ENCODE results near the gene EFS. TPM values are rescaled to one million over a fixed set of nuclear protein-coding genes. Genes with fewer than 3 reads are reported as not detected.

The EFS gene
- total and polyA plus RNA-seq, 8 donors: 3.1 to 20.6 (median 6.2) TPM

DNA sequence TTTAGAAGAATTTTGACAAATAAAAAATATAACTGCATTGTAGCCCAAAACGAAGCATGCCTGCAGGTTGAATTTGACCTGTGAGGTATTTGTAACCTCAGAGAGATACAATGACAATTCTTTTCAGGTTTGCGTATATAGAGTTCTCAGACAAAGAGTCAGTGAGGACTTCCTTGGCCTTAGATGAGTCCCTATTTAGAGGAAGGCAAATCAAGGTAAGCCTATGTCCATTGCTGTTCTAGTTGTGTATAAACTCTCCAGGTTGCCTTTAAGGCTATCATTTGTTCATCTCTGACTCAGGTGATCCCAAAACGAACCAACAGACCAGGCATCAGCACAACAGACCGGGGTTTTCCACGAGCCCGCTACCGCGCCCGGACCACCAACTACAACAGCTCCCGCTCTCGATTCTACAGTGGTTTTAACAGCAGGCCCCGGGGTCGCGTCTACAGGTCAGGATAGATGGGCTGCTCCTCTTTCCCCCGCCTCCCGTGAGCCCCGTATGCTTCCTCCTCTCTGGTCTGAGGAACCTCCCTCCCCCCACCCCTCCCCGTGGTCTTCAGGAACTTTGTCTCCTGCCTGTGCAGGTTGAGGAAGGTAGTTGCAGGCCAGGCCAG lies 41.0 kb downstream of the EFS start:
- intact Hi-C loops (cut with DNase I; ENCODE audit: low total_unique reads): loop anchor here (10.0 kb wide), 2 partner anchors 141 to 241 kb away; partner anchors contain the start of genes AP1G2 and NGDN
- WGBS, 5 donors: 80 to 88% (median 84%) methylated on average over 18 of the region's 18 CpGs
- H3K27ac ChIP-seq: no peak overlapping the region
- no peaks in the 10 kb centered on the region for H3K9me3 ChIP-seq
- H3K36me3 ChIP-seq: peaks cover 27 to 40% (median 37%) of the 10 kb centered on the region in 4 donors
- TF ChIP-seq EP300 (IDR thresholded peaks at IDR 0.05) (no peak), POLR2AphosphoS5 (IDR thresholded peaks at IDR 0.05) (no peak), POLR2A (IDR thresholded peaks at IDR 0.05) (no peak)
- TF ChIP-seq, protein P1, sequence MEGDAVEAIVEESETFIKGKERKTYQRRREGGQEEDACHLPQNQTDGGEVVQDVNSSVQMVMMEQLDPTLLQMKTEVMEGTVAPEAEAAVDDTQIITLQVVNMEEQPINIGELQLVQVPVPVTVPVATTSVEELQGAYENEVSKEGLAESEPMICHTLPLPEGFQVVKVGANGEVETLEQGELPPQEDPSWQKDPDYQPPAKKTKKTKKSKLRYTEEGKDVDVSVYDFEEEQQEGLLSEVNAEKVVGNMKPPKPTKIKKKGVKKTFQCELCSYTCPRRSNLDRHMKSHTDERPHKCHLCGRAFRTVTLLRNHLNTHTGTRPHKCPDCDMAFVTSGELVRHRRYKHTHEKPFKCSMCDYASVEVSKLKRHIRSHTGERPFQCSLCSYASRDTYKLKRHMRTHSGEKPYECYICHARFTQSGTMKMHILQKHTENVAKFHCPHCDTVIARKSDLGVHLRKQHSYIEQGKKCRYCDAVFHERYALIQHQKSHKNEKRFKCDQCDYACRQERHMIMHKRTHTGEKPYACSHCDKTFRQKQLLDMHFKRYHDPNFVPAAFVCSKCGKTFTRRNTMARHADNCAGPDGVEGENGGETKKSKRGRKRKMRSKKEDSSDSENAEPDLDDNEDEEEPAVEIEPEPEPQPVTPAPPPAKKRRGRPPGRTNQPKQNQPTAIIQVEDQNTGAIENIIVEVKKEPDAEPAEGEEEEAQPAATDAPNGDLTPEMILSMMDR (IDR thresholded peaks at IDR 0.05): no peak
- H3K27me3 ChIP-seq: no peaks in the 10 kb centered on the region
- DNase-seq: no peak
- H3K4me1 ChIP-seq: peaks cover 19 to 47% (median 34%) of the 10 kb centered on the region in 4 donors
- no peak overlapping the region for H3K4me3 ChIP-seq

DNA sequence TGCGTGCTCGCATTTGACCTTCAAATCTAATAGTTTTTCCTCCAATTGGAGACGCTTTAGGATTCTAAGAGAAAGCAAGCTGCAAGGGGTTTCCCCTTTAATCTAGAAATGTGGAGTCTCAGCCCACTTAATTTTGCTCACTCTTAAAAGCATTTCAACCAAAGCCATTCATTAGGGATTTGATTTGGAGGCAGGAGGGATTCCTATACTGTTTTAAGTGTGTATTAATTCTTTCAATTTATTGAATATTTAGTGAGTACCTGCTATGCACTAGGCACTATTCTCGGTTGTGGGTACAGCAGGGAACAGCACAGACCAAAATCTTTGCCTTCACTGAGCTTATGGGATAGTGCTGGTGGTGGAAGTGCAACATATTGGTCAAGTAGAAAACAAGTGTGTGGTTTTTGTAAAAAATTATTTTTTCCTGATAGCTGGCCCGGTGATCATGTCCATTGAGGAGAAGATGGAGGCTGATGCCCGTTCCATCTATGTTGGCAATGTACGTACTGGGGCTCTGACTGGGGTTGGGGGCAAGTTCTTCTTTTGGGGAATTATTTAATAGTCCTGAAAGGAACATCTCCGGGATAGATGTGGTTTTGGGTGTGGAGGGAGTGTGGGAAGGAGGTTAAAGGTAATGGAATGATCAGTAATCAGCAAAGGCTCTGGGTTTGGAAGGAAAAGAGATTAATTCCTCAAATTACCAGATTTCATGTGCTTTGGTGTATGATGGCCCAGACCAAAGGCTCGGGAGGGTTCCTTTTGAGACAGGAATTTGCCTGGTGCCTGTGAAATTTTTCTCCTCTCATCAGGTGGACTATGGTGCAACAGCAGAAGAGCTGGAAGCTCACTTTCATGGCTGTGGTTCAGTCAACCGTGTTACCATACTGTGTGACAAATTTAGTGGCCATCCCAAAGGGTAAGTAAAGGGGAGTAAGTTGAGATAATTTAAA lies 42.1 kb downstream of the EFS start:
- Histone ChIP-seq H3K27ac (peak overlapping the region; percentile 96 to 100 (median 98)), H3K4me3 (peak overlapping the region; percentile 90 to 96 (median 92)), H3K4me1 (peaks cover 19 to 40% (median 30%) of the 10 kb centered on the region in 4 donors), H3K27me3 (no peaks in the 10 kb centered on the region), H3K36me3 (peaks cover 27 to 40% (median 37%) of the 10 kb centered on the region in 4 donors), H3K9me3 (no peaks in the 10 kb centered on the region)
- intact Hi-C loops (cut with DNase I; ENCODE audit: low total_unique reads): loop anchor here (10.0 kb wide), 2 partner anchors 142 to 242 kb away; partner anchors contain the start of genes AP1G2 and NGDN
- WGBS, 5 donors: 37 to 52% (median 41%) methylated on average over 10 of the region's 10 CpGs
- no peak for TF ChIP-seq POLR2A (IDR thresholded peaks at IDR 0.05)
- no peak for TF ChIP-seq EP300 (IDR thresholded peaks at IDR 0.05)
- no peak for TF ChIP-seq POLR2AphosphoS5 (IDR thresholded peaks at IDR 0.05)
- TF ChIP-seq, protein P1 (IDR thresholded peaks at IDR 0.05): no peak
- DNase-seq: no peak

DNA sequence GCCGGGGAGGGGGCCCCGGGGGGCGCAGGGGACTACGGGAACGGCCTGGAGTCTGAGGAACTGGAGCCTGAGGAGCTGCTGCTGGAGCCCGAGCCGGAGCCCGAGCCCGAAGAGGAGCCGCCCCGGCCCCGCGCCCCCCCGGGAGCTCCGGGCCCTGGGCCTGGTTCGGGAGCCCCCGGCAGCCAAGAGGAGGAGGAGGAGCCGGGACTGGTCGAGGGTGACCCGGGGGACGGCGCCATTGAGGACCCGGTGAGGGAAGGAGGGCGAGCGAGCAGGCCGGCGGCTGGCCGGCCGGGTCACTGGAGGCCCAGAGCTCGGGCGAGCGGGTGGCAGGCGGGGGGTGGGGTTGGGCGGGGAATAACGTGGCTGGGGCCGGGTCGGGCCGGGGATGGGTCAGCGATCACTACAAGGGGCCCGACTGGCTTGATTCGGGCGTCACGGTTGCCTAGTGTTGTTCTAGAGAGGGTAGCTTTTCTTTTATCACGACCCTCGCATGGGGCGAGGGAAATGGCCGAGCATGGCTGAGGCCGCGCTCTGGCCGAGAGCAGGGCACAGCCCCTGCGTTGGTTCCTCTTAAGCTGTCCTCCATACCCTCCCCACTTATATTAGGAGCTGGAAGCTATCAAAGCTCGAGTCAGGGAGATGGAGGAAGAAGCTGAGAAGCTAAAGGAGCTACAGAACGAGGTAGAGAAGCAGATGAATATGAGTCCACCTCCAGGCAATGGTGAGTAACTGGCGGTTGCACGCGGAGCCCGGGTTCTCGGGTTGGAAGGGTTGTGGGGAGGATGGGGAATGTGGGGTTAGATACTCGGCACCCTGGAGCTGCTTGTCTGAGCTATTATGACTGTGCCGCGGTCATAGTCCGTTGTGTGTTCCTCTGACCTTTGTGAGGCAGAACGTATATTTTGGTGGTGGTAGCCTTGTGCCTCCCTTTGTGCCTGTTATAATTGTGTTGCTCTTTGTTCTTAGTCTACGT lies 43.1 kb downstream of the EFS start:
- Histone ChIP-seq H3K27ac (peak overlapping the region; percentile 96 to 100 (median 98)), H3K4me3 (peak overlapping the region; percentile 90 to 96 (median 92)), H3K9me3 (no peaks in the 10 kb centered on the region), H3K36me3 (peaks cover 27 to 45% (median 42%) of the 10 kb centered on the region in 4 donors), H3K4me1 (peaks cover 19 to 36% (median 29%) of the 10 kb centered on the region in 4 donors), H3K27me3 (no peaks in the 10 kb centered on the region)
- intact Hi-C loops (cut with DNase I; ENCODE audit: low total_unique reads): loop anchor here (10.0 kb wide), 2 partner anchors 143 to 243 kb away; partner anchors contain the start of genes AP1G2 and NGDN
- DNase-seq: peak; percentile 52 to 66
- 0 to 1% (median 1%) methylated on average over 31 to 64 of the region's 64 CpGs for WGBS, 5 donors
- TF ChIP-seq, protein P1 (IDR thresholded peaks at IDR 0.05): no peak
- no peak for TF ChIP-seq EP300 (IDR thresholded peaks at IDR 0.05)
- TF ChIP-seq POLR2A (IDR thresholded peaks at IDR 0.05): no peak
- TF ChIP-seq POLR2AphosphoS5 (IDR thresholded peaks at IDR 0.05): peak in 1 of 3 donors; percentile 4
